Endothelial cell of umbilical vein (primary cell): ENCODE measurements around the gene ORC2. TPM values are rescaled to one million over a fixed set of nuclear protein-coding genes. Genes with fewer than 3 reads are reported as not detected.

Source experiments
- BruUV-seq: library from RNA; stranded (reverse); fragments of 400-500 nt; replicated peaks from 2 replicates; lab custom pipeline; 2021; lab: Mats Ljungman, UMichigan
- CTCF ChIA-PET: fragments of 300-600, 350-600 bp; sonication (Branson Sonifier 250); formaldehyde crosslinking; loops from one replicate; lab custom pipeline; 2021; ENCODE audit warnings: antibody characterized with exemption, inconsistent platforms; lab: Charles Lee
- POLR2A ChIA-PET: fragments of 300-600, 350-600 bp; sonication (Branson Sonifier 250); formaldehyde crosslinking; loops from one replicate; lab custom pipeline; 2021; ENCODE audit warnings: antibody characterized with exemption, inconsistent platforms; lab: Charles Lee
- DNase-seq: peaks from one replicate; pipeline ENCODE4 v3.0.0-alpha.2; 2011; ENCODE audit warnings: low read depth, low spot score
- FAIRE-seq: peaks from 2 replicates; lab custom pipeline; 2011; peaks lifted over from hg19 to GRCh38; lab: Jason Lieb, UNC
- H2AFZ ChIP-seq: 2 replicates; pipeline ENCODE4 v1.6.0; 2012; ENCODE audit warnings: low read depth, low read length, control low read depth, inconsistent platforms
- H3K27ac ChIP-seq: 2 replicates; pipeline ENCODE4 v1.5.1; 2011; ENCODE audit warnings: low read depth, mild to moderate bottlenecking, control low read depth, low read length, moderate library complexity; ENCODE audit not compliant: insufficient read depth
- H3K27me3 ChIP-seq, 2 experiments: 2 replicates each; pipeline versions ENCODE4 v1.6.0 to v1.6.1; 2011; ENCODE audit warnings: low read length in 2 of 2, mixed read lengths in 1 of 2; ENCODE audit not compliant: control insufficient read depth in 2 of 2, insufficient read depth in 2 of 2
- H3K36me3 ChIP-seq, 2 experiments: 2 replicates in 1 of 2; 3 replicates in 1 of 2; pipeline ENCODE4 v1.5.1; 2011; ENCODE audit warnings: low read length in 2 of 2, mild to moderate bottlenecking in 1 of 2, moderate library complexity in 1 of 2; ENCODE audit not compliant: control insufficient read depth in 2 of 2, insufficient read depth in 2 of 2; ENCODE audit errors: extremely low read depth in 1 of 2
- H3K4me1 ChIP-seq: 3 replicates; pipeline ENCODE4 v1.5.1; 2011; ENCODE audit warnings: mild to moderate bottlenecking, low read length; ENCODE audit not compliant: control insufficient read depth, insufficient read depth; ENCODE audit errors: extremely low read depth
- H3K4me2 ChIP-seq: 2 replicates; pipeline ENCODE4 v1.6.1; 2011; ENCODE audit warnings: low read length, control low read depth, mixed read lengths; ENCODE audit not compliant: insufficient read depth
- H3K4me3 ChIP-seq, 3 experiments: fragments of 200-600 bp in 1 of 3; sonication (generic), shearing (Covaris generic) in 1 of 3; replicated peaks in 1 of 3; 2 replicates each; pipeline ENCODE4 v1.5.1; 2011 to 2016; ENCODE audit warnings: control low read depth in 3 of 3, low read length in 3 of 3, mild to moderate bottlenecking in 2 of 3, inconsistent platforms in 1 of 3, low read depth in 1 of 3, moderate library complexity in 1 of 3; ENCODE audit not compliant: insufficient read depth in 1 of 3
- H3K79me2 ChIP-seq: 2 replicates; pipeline ENCODE4 v1.6.0; 2012; ENCODE audit warnings: low read length, inconsistent platforms; ENCODE audit not compliant: control insufficient read depth, insufficient read depth
- H3K9ac ChIP-seq: replicated peaks from 2 replicates; pipeline ENCODE3; 2011; ENCODE audit warnings: low read length, control low read depth; ENCODE audit not compliant: insufficient read depth; ENCODE audit errors: extremely low read depth
- H3K9me1 ChIP-seq: replicated peaks from 3 replicates; pipeline ENCODE4 v1.6.0; 2011; ENCODE audit warnings: mild to moderate bottlenecking, low read length; ENCODE audit not compliant: control insufficient read depth, insufficient read depth; ENCODE audit errors: extremely low read depth
- H3K9me3 ChIP-seq: replicated peaks from 2 replicates; pipeline ENCODE4 v1.5.1; 2012; ENCODE audit warnings: low read length, inconsistent platforms; ENCODE audit not compliant: control insufficient read depth, insufficient read depth
- H4K20me1 ChIP-seq: replicated peaks from 2 replicates; pipeline ENCODE3; 2011; ENCODE audit warnings: mild to moderate bottlenecking, low read length; ENCODE audit not compliant: control insufficient read depth, insufficient read depth; ENCODE audit errors: extremely low read depth
- EZH2 ChIP-seq: IDR thresholded peaks from 2 replicates; pipeline ENCODE4 v1.6.1; 2012; ENCODE audit warnings: borderline replicate concordance, low read depth, mild to moderate bottlenecking, moderate library complexity, low read length, inconsistent platforms; ENCODE audit not compliant: severe bottlenecking
- FOS ChIP-seq: IDR thresholded peaks from 2 replicates; pipeline ENCODE4 v1.6.1; 2011; ENCODE audit warnings: mild to moderate bottlenecking, low read length, moderate library complexity, borderline replicate concordance; ENCODE audit not compliant: insufficient read depth
- GATA2 ChIP-seq: IDR thresholded peaks from 2 replicates; pipeline ENCODE4 v1.7.0; 2011; ENCODE audit warnings: low read depth, mild to moderate bottlenecking, moderate library complexity, mixed read lengths, low read length; ENCODE audit not compliant: insufficient read length, insufficient read depth
- JUN ChIP-seq: IDR thresholded peaks from 2 replicates; pipeline ENCODE4 v1.6.1; 2011; ENCODE audit warnings: borderline replicate concordance, low read depth; ENCODE audit not compliant: insufficient read length, insufficient read depth
- POLR2A ChIP-seq: IDR thresholded peaks from 2 replicates; pipeline ENCODE4 v1.6.1; 2012; ENCODE audit warnings: low read depth, mild to moderate bottlenecking, control low read depth, low read length
- dilution Hi-C: fragments of 300-500 bp; cut with MboI; formaldehyde crosslinking; loops from one replicate; pipeline ENCODE4 v1.15.0; 2019; ENCODE audit warnings: low sequenced_read_pairs; ENCODE audit not compliant: extremely low pct_ligation_motif_present
- intact Hi-C: fragments of 100-400 bp; cut with micrococcal nuclease; formaldehyde crosslinking; loops from one replicate; pipeline ENCODE4 v1.10.0; 2022
- polyA plus RNA-seq, 4 experiments: library from polyadenylated mRNA; depleted of rRNA in 3 of 4; stranded (reverse) in 3 of 4; unstranded in 1 of 4; fragments of >200 nt; gene quantifications; 2 replicates each; pipeline versions ENCODE4 v1.2.1 to v1.2.3, GENCODE V29; 2011 to 2012; ENCODE audit warnings: missing spikeins in 1 of 4
- total RNA-seq: library from RNA; stranded (reverse); gene quantifications from 2 replicates; pipeline ENCODE4 v1.2.3, GENCODE V29; 2021
- TF ChIP-seq, protein P1 (sequence below): IDR thresholded peaks from 2 replicates; pipeline ENCODE4 v1.6.1; 2011; ENCODE audit not compliant: insufficient read depth, insufficient read length
- TF ChIP-seq, protein P2 (sequence below), 2 donors: IDR thresholded peaks; 1 replicate in 1 of 2; 2 replicates in 1 of 2; pipeline ENCODE4 v1.5.1; 2011; ENCODE audit warnings: low read length in 2 of 2, mild to moderate bottlenecking in 2 of 2, moderate library complexity in 2 of 2, control low read depth in 1 of 2, inconsistent platforms in 1 of 2, low read depth in 1 of 2; ENCODE audit not compliant: insufficient read depth in 1 of 2; ENCODE audit errors: extremely low read depth in 1 of 2

ORC2 gene
- total and polyA plus RNA-seq, 2 donors (not counting 3 experiments of a cell fraction or from before 2014, with no cell fraction given), result 4.2 to 45.4 TPM

- peaks cover 33% of the 10 kb centered on the region for H3K79me2 ChIP-seq
- H3K9me3 ChIP-seq, result no peaks in the 10 kb centered on the region
- H3K36me3 ChIP-seq, result peaks cover 0 to 3% of the 10 kb centered on the region in 2 experiments
- BruUV-seq, result no TSS peak
- no peak for DNase-seq
- no peak overlapping the region for H3K4me3 ChIP-seq
- peaks cover 19% of the 10 kb centered on the region for H3K4me1 ChIP-seq
- dilution Hi-C loops, result no loop called here
- H3K9me1 ChIP-seq, result no peaks in the 10 kb centered on the region
- peak overlapping the region; percentile 73 for H3K4me2 ChIP-seq
- FAIRE-seq, result no peak
- no peaks in the 10 kb centered on the region for H4K20me1 ChIP-seq
- ChIA-PET POLR2A (no interaction called here), CTCF (interaction anchor here (2.7 kb wide), 1 partner anchor 216 kb away, joined by 15 read pairs; no protein-coding TSS in a partner anchor)
- TF ChIP-seq, protein P1, sequence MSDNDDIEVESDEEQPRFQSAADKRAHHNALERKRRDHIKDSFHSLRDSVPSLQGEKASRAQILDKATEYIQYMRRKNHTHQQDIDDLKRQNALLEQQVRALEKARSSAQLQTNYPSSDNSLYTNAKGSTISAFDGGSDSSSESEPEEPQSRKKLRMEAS, result no peak
- TF ChIP-seq, protein P2, sequence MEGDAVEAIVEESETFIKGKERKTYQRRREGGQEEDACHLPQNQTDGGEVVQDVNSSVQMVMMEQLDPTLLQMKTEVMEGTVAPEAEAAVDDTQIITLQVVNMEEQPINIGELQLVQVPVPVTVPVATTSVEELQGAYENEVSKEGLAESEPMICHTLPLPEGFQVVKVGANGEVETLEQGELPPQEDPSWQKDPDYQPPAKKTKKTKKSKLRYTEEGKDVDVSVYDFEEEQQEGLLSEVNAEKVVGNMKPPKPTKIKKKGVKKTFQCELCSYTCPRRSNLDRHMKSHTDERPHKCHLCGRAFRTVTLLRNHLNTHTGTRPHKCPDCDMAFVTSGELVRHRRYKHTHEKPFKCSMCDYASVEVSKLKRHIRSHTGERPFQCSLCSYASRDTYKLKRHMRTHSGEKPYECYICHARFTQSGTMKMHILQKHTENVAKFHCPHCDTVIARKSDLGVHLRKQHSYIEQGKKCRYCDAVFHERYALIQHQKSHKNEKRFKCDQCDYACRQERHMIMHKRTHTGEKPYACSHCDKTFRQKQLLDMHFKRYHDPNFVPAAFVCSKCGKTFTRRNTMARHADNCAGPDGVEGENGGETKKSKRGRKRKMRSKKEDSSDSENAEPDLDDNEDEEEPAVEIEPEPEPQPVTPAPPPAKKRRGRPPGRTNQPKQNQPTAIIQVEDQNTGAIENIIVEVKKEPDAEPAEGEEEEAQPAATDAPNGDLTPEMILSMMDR (IDR thresholded peaks at IDR 0.05; ENCODE audit: extremely low read depth in 1 of 2, insufficient read depth in 1 of 2, low read depth in 1 of 2, low read length in 2 of 2), result no peak
- TF ChIP-seq JUN, result no peak
- TF ChIP-seq GATA2, result no peak
- no peak for TF ChIP-seq EZH2
- TF ChIP-seq FOS, result no peak
- no peak for TF ChIP-seq POLR2A
- no peaks in the 10 kb centered on the region for H3K27me3 ChIP-seq
- no peak overlapping the region for H2AFZ ChIP-seq
- no peak overlapping the region for H3K27ac ChIP-seq
- intact Hi-C loops, result no loop called here
- H3K9ac ChIP-seq, result no peak overlapping the region
These were observed 1.8 kb downstream of the ORC2 start for GRCh38 chr2:200961674-200962073.
